WTC11 (cell line): ENCODE data around the gene LSM4. TPM values are rescaled to one million over a fixed set of nuclear protein-coding genes. Genes with fewer than 3 reads are reported as not detected.

Source experiments
- ATAC-seq: fragments of 200-7000 bp; cut with Tn5 transposase; 2 replicates; pipeline ENCODE4 v1.10.0; 2021; ENCODE audit warnings: mild to moderate bottlenecking, moderate library complexity
- CTCF ChIA-PET: fragments of 300-600 bp; sonication (Branson Sonifier 250); formaldehyde crosslinking; loops from one replicate; lab custom pipeline; 2021; ENCODE audit warnings: antibody characterized with exemption; lab: Charles Lee
- POLR2A ChIA-PET: fragments of 350-600 bp; sonication (Branson Sonifier 250); formaldehyde crosslinking; loops from one replicate; lab custom pipeline; 2021; ENCODE audit warnings: antibody characterized with exemption; lab: Charles Lee
- DNase-seq: peaks from one replicate; pipeline ENCODE4 v3.0.0; 2021; ENCODE audit warnings: low spot score
- H3K27ac Mint-ChIP-seq: 2 replicates; pipeline ENCODE4 v1.8.0; 2021; ENCODE audit warnings: mixed read lengths
- H3K27me3 Mint-ChIP-seq: 2 replicates; pipeline ENCODE4 v1.8.0; 2021; ENCODE audit warnings: low read depth, mild to moderate bottlenecking, moderate library complexity, mixed read lengths
- H3K36me3 Mint-ChIP-seq: 2 replicates; pipeline ENCODE4 v1.8.0; 2021; ENCODE audit warnings: mixed read lengths
- H3K4me1 Mint-ChIP-seq: 2 replicates; pipeline ENCODE4 v1.8.0; 2022; ENCODE audit warnings: mixed read lengths
- H3K4me3 Mint-ChIP-seq: 2 replicates; pipeline ENCODE4 v1.8.0; 2021; ENCODE audit warnings: mild to moderate bottlenecking, moderate library complexity, mixed read lengths
- H3K9me3 Mint-ChIP-seq: 2 replicates; pipeline ENCODE4 v1.8.0; 2021; ENCODE audit warnings: mixed read lengths
- ARID4B ChIP-seq: sonication (generic); formaldehyde crosslinking; IDR thresholded peaks from 2 replicates; pipeline ENCODE4 v1.8.0; 2023; ENCODE audit warnings: missing genetic modification reagents, mild to moderate bottlenecking, borderline replicate concordance
- CTCF ChIP-seq: fragments of 200-600 bp; IDR thresholded peaks from 2 replicates; pipeline ENCODE4 v1.8.0; 2022; ENCODE audit warnings: antibody characterized with exemption
- ESRRA ChIP-seq: sonication (generic); formaldehyde crosslinking; IDR thresholded peaks from 2 replicates; pipeline ENCODE4 v1.8.1; 2022; ENCODE audit warnings: mild to moderate bottlenecking, missing genetic modification reagents, borderline replicate concordance
- KAT7 ChIP-seq: sonication (generic); formaldehyde crosslinking; IDR thresholded peaks from 2 replicates; pipeline ENCODE4 v1.8.1; 2023; ENCODE audit warnings: missing genetic modification reagents, mild to moderate bottlenecking, borderline replicate concordance
- NFATC4 ChIP-seq: fragments of 250-450 bp; sonication (Bioruptor Pico); IDR thresholded peaks from 2 replicates; pipeline ENCODE4 v1.9.0; 2021; ENCODE audit warnings: mild to moderate bottlenecking
- NFE2L1 ChIP-seq: sonication (generic); formaldehyde crosslinking; IDR thresholded peaks from 2 replicates; pipeline ENCODE4 v1.8.1; 2023; ENCODE audit warnings: missing genetic modification reagents
- NFYB ChIP-seq: sonication (generic); formaldehyde crosslinking; conservative IDR thresholded peaks from 2 replicates; pipeline ENCODE4 v1.8.0; 2022; ENCODE audit warnings: low read depth, missing genetic modification reagents
- NR2C2 ChIP-seq: sonication (generic); formaldehyde crosslinking; IDR thresholded peaks from 2 replicates; pipeline ENCODE4 v1.8.0; 2022; ENCODE audit warnings: mild to moderate bottlenecking, missing genetic modification reagents
- SP1 ChIP-seq: sonication (generic); formaldehyde crosslinking; conservative IDR thresholded peaks from 2 replicates; pipeline ENCODE4 v1.8.1; 2022; ENCODE audit warnings: missing genetic modification reagents
- TEAD1 ChIP-seq: sonication (generic); formaldehyde crosslinking; IDR thresholded peaks from 2 replicates; pipeline ENCODE4 v1.8.0; 2022; ENCODE audit warnings: mild to moderate bottlenecking, missing genetic modification reagents
- TEAD4 ChIP-seq: sonication (generic); formaldehyde crosslinking; IDR thresholded peaks from 2 replicates; pipeline ENCODE4 v1.8.0; 2022; ENCODE audit warnings: mild to moderate bottlenecking, missing genetic modification reagents
- TP53 ChIP-seq: sonication (generic); formaldehyde crosslinking; IDR thresholded peaks from 2 replicates; pipeline ENCODE4 v1.8.1; 2023; ENCODE audit warnings: mild to moderate bottlenecking, missing genetic modification reagents
- USF1 ChIP-seq: sonication (generic); formaldehyde crosslinking; IDR thresholded peaks from 2 replicates; pipeline ENCODE4 v1.8.0; 2022; ENCODE audit warnings: mild to moderate bottlenecking, missing genetic modification reagents
- ZMAT4 ChIP-seq: fragments of 250-450 bp; sonication (Bioruptor Pico); IDR thresholded peaks from 2 replicates; pipeline ENCODE4 v1.9.0; 2021; ENCODE audit warnings: mild to moderate bottlenecking
- ZNF281 ChIP-seq: sonication (generic); formaldehyde crosslinking; IDR thresholded peaks from 2 replicates; pipeline ENCODE4 v1.8.0; 2023; ENCODE audit warnings: mild to moderate bottlenecking, missing genetic modification reagents
- ZNF512 ChIP-seq: sonication (generic); formaldehyde crosslinking; IDR thresholded peaks from 2 replicates; pipeline ENCODE4 v1.8.1; 2022; ENCODE audit warnings: missing genetic modification reagents, borderline replicate concordance
- ZSCAN18 ChIP-seq: fragments of 250-450 bp; sonication (Bioruptor Pico); IDR thresholded peaks from 2 replicates; pipeline ENCODE4 v2.1.2; 2022; ENCODE audit warnings: mild to moderate bottlenecking, moderate library complexity
- total RNA-seq: library from RNA; stranded (reverse); gene quantifications from 3 replicates; pipeline ENCODE4 v1.2.3, GENCODE V29; 2021

The LSM4 gene
- total RNA-seq, 1 experiment from 2014 or later, result 373 TPM

GRCh38 chr19:18348171-18348570 is 25.3 kb upstream of the LSM4 start:
- ChIA-PET CTCF (interaction anchor here (0.6 to 2.7 kb wide), 5 partner anchors 38 to 241 kb away, joined by 3 to 25 read pairs (median 12); partner anchors contain the start of genes GDF15 and SSBP4), POLR2A (no interaction called here)
- ATAC-seq, result no peak
- no peaks in the 10 kb centered on the region for H3K27me3 Mint-ChIP-seq
- no peak overlapping the region for H3K4me3 Mint-ChIP-seq
- peak overlapping the region; percentile 72; the same call in 1 of the 2 replicates for H3K27ac Mint-ChIP-seq
- no peaks in the 10 kb centered on the region for H3K9me3 Mint-ChIP-seq
- peaks cover 22% of the 10 kb centered on the region for H3K36me3 Mint-ChIP-seq
- TF ChIP-seq TEAD4 (CRISPR knock-in tag) (no peak), ZNF281 (CRISPR knock-in tag) (no peak), TP53 (CRISPR knock-in tag) (no peak), ARID4B (CRISPR knock-in tag) (no peak), SP1 (CRISPR knock-in tag) (no peak), NFYB (no peak), NR2C2 (CRISPR knock-in tag) (no peak), NFE2L1 (CRISPR knock-in tag) (no peak), ZNF512 (no peak), ESRRA (CRISPR knock-in tag) (no peak), CTCF (no peak), TEAD1 (no peak), ZSCAN18 (no peak), USF1 (CRISPR knock-in tag) (no peak), NFATC4 (CRISPR knock-in tag) (no peak), ZMAT4 (CRISPR knock-in tag) (no peak), KAT7 (no peak)
- peaks cover 38% of the 10 kb centered on the region for H3K4me1 Mint-ChIP-seq
- no peak for DNase-seq
